EL (cell line): ENCODE data around the gene ARFGAP2.
A peak's percentile ranks its signal among the peaks of the same experiment; 100 is the strongest.
"Not testable (repeated sequence)": the region's sequence is repeated elsewhere in the genome, so short reads cannot be mapped to it uniquely, and the experiment has no call there.

Source experiments
- DNase-seq: peaks from one replicate; pipeline ENCODE4 v3.0.0-alpha.2; 2016

Gene ARFGAP2

DNA sequence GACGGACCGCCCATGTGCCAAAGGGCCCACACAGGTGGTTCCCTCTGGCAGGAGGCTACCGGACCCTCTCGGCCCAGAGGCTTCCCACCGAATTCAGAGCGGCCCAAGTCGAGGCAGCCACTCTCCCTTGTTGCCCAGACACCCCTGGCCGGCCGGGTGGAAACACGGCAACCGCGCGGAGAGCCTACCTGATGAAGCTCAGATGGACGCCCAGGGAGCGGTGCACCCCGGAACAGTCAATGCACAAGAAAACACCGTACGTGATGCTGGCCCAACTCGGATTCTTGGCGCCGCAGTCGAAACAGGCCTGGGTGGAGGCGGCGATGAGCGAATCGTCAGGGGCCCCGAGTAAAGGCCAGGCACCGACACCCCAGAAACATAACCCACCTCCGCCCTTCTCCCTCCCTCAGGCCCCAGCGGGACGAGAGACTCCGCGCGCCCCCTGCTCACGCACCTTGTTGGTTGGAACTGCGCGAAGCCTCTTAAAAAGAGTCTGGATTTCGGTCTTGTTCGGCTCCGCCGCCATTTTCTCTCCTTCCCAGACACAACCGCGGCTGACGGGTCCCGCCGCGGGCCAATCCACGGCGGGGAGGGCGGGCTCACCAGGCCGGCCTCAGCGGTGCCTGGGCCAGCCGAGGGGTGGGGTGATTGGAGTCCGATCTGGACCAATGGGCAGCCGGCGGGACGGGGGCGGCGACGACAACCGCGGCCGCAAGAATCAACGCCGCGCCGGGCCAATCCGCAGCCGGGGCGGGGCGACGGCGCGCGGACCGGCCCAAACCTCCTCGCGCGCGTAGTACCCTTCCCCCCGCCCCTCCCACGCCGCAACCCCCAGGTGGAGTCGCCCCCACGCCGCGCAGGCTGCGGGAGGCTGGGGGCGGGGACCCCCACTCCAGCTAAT lies at the start of gene ARFGAP2:
Gene ARFGAP2, minus strand, starts transcription at position 552 of the 901 bp plus-strand sequence. Its CDS starts 26 bp downstream, at position 526.
- DNase-seq: peak; percentile 95

DNA sequence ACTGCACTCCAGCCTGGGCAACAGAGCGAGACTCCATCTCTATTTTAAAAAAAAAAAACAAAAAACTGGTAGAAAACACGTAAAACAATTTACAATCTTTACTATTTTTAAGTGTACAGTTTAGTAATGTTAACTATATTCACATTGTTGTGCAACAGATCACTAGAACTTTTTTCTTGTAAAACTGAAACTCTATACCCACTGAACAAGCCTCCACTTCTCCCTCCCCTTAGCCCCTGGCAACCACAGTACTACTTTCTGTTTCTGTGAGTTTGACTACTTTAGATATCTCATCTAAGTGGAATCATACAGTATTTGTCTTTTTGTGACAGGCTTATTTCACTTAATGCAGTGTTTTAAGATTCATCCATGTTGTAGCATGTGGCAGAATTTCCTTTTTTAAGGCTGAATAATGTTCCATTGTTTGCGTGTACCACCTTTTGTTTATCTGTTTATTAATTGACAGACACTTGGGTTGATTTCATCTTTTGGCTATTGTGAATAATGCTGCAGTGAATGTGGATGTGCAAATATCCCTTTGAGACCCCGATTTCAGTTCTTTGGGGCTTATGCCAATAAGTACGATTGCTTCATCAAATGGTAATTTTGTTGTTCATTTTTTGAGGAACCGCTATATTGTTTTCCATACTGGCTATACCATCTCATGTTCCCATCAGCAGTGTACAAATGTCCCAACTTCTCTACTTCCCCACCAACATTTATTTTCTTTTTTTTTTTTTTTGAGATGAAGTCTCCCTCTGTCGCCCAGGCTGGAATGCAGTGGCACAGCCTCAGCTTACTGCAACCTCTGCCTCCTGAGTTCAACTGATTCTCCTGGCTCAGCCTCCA lies 49.1 kb upstream of the ARFGAP2 start:
- DNase-seq: no peak

DNA sequence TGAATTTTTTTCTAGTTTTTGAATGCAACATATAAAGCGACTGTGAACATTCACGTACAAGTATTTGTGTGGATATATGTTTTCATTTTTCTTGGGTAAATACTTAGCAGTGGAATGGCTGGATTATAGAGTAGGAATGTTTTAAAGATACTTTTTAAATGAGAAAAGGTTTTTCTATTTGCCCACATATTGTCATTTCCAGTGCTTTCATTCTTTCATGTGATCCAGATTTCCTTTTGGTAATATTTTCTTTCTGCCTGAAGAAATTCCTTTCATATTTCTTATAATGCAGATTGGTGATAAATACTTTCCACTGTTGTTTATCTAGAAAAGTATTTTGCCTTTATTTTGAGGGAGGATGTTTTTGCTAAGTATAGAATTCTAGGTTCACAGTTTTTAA lies 46.0 kb upstream of the ARFGAP2 start:
- no peak for DNase-seq

DNA sequence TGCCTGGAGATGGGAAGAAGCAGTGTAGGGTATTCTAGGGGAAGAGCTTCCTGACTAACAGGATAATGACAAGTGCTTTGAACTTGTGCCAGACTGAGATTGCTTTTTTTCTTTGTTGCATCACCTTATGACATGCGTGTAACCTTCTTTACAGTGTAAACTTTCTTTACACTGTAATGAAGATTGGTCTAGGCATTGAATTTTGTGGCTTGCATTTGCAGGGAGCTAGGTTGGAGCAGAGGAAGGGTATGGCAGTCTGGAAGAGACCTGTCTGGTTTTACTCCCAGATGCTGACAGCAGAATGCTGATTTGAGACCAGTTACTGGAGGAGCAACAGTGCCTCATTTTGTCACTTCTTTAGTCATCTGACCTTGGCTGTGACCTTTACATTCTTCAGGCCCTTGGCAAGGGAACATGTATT lies 43.7 kb upstream of the ARFGAP2 start:
- peak; percentile 90 for DNase-seq

DNA sequence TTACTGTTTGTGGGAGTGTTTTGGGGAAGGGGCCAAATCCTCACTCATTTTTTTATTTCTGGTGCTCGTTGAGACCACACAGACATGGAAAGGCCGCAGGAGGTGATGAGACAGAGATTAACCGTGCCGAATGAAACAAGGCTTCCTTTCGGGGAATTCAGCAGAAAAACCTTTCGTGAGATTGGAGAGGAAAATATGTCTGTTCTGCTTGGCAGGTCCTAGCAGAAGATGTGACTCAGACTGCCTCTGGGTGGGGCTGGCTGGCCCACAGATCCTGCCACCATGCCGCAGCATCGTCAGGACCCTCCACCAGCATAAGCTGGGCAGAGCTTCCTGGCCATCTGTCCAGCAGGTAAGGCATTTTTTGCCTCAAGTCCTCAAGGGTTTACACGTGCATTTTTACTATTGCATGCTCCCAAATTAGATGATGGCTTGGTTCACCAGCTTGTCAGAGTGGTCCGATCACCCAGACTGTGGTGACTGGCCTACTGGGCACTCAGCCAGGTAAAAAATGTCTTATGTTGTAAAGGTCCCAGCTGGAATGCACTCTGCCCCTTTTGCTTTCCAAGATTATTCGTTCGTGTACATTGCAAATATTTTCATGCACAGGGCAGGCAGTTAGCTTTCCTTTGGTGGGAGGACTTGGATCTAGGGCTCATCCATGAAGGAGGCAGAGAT lies 39.6 kb upstream of the ARFGAP2 start:
- DNase-seq: peak; percentile 92

DNA sequence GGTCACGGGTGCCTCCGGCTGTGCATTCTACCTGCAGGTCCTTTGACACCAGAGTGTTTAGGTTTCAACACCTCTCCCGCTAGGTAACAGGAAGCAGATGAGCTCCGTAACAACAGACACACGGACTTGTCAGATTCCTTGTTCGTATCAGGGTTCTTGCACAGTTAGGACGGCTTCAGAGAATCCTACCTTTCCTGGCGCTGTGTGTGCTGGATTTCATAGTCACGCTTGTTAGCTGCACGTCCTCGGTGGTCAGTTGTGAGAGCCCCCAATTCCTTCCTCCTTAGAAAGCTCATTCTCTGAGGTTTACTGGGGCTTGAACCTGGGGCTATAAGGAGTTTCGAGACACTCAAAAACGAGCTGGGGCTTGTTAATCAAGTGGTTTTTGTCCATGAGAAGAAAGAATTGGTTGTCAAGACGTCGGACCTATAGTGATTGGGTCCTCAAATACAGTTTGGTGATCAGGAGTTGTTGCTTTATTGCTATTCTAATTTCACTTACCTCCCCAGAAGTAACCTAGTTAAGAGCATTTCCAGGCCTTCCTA lies 38.8 kb upstream of the ARFGAP2 start:
- no peak for DNase-seq

DNA sequence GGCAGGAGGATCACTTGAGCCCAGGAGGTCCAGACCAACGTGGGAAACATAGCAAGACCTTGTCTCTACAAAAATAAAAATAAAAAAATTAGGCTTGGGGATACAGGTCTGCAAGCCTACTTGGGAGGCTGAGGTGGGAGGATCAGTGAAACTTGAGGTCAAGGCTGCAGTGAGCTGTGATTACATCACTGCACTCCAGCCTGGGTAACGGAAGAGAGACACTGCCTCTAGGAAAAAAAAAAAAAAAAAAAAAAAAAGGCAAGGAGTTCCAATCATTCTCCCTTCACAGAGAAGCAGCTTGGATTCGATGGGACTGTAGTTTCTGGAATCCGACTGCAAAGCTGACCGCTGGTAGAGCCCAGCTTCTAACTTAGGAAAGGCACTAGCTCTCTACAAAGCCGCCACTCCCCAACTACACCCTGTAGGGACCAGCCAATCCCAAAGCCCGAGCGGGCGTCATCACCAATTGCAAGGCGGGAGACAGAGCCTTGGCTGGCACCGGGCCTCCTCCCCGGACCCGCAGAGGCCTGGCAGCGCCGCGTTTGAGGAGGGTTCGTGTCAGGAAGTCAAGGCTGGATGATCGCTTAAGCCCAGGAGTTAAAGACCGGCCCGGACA lies 37.4 kb upstream of the ARFGAP2 start:
- peak; percentile 93 for DNase-seq

GRCh38 chr11:47212938-47213337 lies 36.3 kb upstream of the ARFGAP2 start:
- no peak for DNase-seq

GRCh38 chr11:47208628-47209027 lies 31.9 kb upstream of the ARFGAP2 start:
- no peak for DNase-seq

- not testable (repeated sequence) for DNase-seq
Observed at GRCh38 chr11:47208008-47208552, 31.4 kb upstream of the ARFGAP2 start.

GRCh38 chr11:47207459-47207858 lies 30.8 kb upstream of the ARFGAP2 start:
- DNase-seq: no peak

DNA sequence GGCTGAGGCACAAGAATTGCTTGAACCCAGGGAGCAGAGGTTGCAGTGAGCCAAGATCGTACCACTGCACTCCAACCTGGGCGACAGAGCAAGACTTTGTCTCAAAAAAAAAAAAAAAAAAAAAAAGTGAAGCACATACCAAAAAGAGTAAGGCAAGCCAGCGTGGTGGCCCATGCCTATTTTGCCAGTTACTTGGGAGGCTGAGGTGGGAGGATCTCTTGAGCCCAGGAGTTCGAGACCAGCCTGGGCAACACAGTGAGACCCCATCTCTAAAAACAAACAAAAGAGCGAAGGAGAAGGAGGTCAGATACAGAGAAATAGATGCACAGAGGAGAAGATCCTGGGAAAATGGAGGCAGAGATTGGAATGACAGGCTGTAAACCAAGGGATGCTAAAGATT lies 29.9 kb upstream of the ARFGAP2 start:
- not testable (repeated sequence) for DNase-seq

- DNase-seq: peak; percentile 77
Observed at GRCh38 chr11:47204637-47204989, 27.9 kb upstream of the ARFGAP2 start.

DNA sequence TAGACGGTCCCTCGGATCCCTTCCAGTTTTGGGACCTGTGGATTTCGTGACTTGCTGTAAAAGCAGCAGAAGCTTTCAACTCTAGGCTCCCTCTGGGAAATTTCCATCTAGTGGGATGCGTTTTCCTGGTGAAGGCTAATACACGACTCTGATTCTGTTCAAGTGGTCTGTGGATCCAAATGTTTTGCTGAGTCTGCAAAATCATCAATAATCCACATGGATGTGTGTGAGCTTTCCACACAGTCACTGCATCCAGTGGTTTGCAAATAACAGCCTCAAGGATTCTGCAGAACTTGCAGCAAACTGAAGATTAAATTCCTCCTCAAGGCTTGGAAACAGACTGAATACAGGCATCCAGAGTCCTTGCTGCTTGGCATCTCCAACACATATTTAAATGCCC lies 25.9 kb upstream of the ARFGAP2 start:
- DNase-seq: no peak

- DNase-seq: no peak
Observed at GRCh38 chr11:47201015-47201414, 24.3 kb upstream of the ARFGAP2 start.

GRCh38 chr11:47198161-47198560 lies 21.5 kb upstream of the ARFGAP2 start:
- not testable (repeated sequence) for DNase-seq

DNA sequence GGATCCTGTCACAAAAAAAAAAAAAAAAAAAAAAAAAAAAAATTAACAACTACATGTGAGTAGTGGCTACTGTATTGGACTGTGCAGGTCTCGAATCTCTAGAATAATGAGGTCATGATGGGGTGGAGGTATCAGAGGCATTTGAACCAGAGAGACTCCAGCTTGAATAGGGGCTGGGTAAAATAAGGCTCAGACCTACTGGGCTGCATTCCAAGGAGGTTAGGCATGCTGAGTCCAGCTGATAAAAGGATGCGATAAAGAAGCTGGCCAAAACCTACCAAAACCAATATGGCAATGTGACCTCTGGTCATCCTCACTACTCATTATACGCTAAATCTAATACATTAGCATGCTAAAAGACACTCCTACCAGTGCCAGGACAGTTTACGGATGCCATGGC lies 15.4 kb upstream of the ARFGAP2 start:
- peak; percentile 33 for DNase-seq

DNA sequence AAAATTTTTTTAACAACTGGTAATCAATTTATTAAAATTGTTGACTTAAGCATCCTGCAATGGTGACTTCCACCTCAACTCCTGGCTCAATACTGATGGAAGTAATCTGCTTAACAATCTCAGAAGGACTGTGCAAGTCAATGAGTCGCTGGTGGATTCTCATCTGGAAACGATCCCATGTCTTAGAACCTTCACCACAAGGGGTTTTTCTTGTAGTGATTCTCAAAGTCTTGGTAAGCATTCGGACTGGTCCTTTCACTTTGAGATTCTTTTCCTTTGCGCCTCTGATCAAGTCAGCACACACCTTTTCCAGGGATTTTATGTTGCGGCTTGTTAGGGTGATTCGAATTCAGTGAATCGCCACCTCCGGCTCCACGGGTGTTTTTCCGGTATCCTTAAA lies 14.5 kb upstream of the ARFGAP2 start:
- peak; percentile 44 for DNase-seq

DNA sequence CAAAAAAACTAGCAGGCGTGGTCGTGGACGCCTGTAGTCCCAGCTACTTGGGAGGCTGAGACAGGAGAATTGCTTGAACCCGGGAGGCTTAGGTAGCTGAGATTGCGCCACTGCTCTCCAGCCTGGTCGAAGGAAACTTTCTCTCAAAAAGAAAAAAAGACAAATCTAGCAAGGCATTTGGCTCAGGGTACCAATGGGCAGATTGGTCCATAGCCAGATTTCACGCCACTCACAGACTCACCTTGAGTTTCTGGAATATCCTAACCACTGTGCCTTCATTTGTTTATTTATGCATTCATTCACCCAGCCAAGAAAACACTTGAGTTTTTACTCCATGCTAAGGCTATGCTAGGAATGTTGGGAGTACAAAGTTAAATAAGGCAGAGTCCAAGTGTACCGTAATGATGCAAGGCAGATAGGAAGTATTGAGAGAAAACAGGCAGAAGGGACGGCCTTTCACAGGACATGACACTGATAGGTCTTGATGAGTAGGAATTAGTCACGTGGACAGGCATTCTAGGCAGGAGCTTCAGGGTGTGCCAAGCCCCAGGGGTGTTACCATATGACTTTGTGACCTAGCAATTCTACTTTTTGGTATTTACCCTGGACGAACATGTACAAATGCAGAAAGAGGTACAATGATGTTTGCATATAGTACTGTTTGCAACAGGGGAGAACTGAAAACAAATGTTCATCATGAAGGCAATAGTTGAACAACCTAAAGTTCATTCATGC lies 12.6 kb upstream of the ARFGAP2 start:
- peak; percentile 89 for DNase-seq

- no peak for DNase-seq
Observed at GRCh38 chr11:47188259-47188658, 11.6 kb upstream of the ARFGAP2 start.

- no peak for DNase-seq
Observed at GRCh38 chr11:47187723-47188122, 11.0 kb upstream of the ARFGAP2 start.
